Cardiac fibroblast (primary cell): Measurements from ENCODE around the gene SREBF2.

Source experiments
- DNase-seq, 2 donors: peaks; one replicate each; pipeline versions ENCODE4 v3.0.0 to v3.0.0-alpha.2; 2010; ENCODE audit warnings: low read depth in 2 of 2
- H3K4me3 ChIP-seq, 2 donors: replicated peaks in 1 of 2; 1 replicate in 1 of 2; 2 replicates in 1 of 2; pipeline ENCODE4 v1.5.1; 2011; ENCODE audit warnings: low read depth in 2 of 2, low read length in 2 of 2, mild to moderate bottlenecking in 2 of 2, moderate library complexity in 1 of 2
- TF ChIP-seq, protein P1 (sequence below): IDR thresholded peaks from one replicate; pipeline ENCODE4 v1.5.1; 2011; ENCODE audit warnings: low read depth, mild to moderate bottlenecking, low read length, inconsistent platforms

The SREBF2 gene

DNA sequence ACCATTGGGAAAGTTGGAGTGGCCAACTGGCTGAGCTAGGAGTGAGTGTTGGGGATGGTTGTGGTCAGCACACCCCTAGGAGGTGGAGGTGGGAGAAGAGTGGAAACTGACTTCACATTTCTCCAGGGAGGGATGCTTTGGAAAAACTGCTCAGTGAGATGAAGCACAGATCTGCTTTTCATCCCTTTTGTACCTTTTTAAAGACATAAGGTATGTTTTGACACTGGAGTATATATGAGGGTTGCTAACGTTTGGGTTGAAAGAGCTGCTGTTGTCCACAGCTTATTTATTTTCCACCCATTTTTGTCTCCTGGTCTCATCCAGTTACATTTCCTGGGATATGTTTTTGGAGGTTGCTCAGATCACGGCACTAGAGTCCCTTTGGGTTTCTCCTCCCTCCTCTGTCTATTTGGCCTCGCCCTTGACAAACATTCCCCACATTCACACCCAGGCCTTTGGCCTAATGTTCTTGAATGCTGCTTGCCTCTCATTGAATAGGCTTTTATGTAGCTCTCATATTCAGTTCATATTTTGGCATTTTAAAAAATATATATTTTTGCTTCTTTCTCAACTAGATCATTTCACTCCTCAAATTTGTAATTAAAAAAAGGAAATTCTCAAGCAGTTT lies 8.3 kb downstream of the SREBF2 start:
- TF ChIP-seq, protein P1, sequence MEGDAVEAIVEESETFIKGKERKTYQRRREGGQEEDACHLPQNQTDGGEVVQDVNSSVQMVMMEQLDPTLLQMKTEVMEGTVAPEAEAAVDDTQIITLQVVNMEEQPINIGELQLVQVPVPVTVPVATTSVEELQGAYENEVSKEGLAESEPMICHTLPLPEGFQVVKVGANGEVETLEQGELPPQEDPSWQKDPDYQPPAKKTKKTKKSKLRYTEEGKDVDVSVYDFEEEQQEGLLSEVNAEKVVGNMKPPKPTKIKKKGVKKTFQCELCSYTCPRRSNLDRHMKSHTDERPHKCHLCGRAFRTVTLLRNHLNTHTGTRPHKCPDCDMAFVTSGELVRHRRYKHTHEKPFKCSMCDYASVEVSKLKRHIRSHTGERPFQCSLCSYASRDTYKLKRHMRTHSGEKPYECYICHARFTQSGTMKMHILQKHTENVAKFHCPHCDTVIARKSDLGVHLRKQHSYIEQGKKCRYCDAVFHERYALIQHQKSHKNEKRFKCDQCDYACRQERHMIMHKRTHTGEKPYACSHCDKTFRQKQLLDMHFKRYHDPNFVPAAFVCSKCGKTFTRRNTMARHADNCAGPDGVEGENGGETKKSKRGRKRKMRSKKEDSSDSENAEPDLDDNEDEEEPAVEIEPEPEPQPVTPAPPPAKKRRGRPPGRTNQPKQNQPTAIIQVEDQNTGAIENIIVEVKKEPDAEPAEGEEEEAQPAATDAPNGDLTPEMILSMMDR: no peak
- DNase-seq: peak in 1 of 2 donors; percentile 18
- H3K4me3 ChIP-seq: no peak overlapping the region

DNA sequence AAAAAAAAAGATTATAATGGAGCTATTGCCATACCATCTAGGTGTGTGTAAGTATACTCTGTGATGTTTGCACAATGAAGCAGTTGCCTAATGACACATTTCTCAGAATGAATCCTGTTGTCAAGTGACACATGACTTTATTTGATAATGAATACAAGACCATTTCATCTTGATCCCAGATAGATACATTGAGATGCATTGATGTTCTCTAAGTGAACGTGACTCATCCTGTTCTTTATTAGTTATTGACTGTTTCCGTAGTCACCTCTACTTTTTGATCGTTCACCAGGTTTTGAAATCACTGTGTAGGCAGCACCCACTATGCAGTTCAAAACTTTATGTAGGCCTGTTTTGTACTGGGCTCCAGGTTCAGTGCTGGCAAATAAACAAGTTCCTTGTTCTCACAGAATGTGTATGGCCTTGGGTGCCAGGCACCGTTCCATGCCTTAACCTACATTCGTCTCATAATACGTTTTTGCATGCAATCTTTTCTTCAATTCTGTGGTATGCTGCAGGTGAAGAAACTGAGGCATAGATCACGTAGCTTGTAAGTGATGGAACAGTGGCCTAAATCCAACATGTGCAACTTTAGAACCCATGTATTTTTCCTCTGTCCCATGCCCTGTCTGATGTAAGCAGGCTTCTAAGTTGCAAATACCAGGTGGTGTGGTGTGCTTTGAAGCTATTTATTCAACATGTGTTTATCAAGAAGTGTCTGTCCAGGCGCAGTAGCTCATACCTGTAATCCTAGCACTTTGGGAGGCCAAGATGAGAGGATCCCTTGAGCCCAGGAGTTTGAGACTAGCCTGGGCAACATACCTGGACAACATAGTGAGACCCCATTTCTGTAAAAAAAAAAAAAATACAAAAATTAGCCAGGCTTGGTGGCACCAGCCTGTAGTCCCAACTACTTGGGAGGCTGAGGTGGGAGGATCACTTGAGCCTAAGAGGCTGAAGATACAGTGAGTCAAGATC lies 10.4 kb downstream of the SREBF2 start:
- H3K4me3 ChIP-seq: no peak overlapping the region
- TF ChIP-seq, protein P1: no peak
- DNase-seq: no peak

GRCh38 chr22:41844036-41844435 lies 11.1 kb downstream of the SREBF2 start:
- H3K4me3 ChIP-seq: no peak overlapping the region
- no peak for DNase-seq
- TF ChIP-seq, protein P1: no peak

- H3K4me3 ChIP-seq: no peak overlapping the region
- TF ChIP-seq, protein P1: no peak
- no peak for DNase-seq
Measured at GRCh38 chr22:41844513-41844912, 11.6 kb downstream of the SREBF2 start.

- DNase-seq: no peak
- no peak overlapping the region for H3K4me3 ChIP-seq
- TF ChIP-seq, protein P1: no peak
Measured at GRCh38 chr22:41845380-41846267, 12.7 kb downstream of the SREBF2 start.

DNA sequence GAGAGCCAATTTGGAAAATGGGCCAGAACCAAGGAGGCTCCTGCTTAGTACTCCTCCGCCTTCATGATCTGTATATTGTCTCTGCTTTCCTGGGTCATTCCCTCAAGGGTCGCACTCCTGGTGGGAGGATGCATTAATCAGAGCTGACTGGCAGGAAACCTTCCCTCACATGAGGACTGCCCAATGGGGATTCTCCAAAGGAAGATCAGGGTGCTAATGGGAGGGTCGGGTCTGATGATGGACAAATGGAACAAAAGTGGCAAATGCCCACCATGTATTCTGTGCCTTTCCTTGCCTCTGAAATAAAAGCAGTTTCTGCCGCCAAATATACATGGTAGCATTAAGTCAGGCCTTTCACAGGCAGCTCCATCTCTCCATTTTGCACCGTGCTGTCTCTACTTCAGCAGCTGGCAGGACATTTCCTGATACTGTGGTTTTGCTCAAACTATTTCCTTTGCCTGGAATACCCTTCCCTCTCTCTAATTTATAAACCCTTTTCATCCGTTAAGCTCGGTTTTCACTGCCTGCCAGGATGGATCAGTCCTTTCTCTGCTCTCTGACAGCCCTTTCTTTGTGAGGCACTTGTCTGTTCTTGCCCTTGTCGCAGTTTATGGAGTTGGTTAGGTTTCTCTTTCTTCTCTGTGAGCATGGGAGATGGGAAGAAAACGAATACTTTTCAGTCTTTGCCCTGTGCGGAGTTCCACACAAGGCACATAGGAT lies 13.5 kb downstream of the SREBF2 start:
- no peak overlapping the region for H3K4me3 ChIP-seq
- TF ChIP-seq, protein P1: no peak
- DNase-seq: no peak
